OCI-LY7 (cell line): ENCODE measurements around the gene PEAK3. TPM values are rescaled to one million over a fixed set of nuclear protein-coding genes. Genes with fewer than 3 reads are reported as not detected.

ENCODE experiments used
- BruUV-seq: library from RNA; stranded (reverse); fragments of 400-500 nt; replicated peaks from 2 replicates; lab custom pipeline; 2021; lab: Mats Ljungman, UMichigan
- CTCF ChIA-PET: fragments of 300-600 bp; sonication (Branson Sonifier 250); formaldehyde crosslinking; loops from one replicate; lab custom pipeline; 2022; ENCODE audit warnings: antibody characterized with exemption; ENCODE audit not compliant: unreplicated experiment; lab: Charles Lee
- POLR2A ChIA-PET: fragments of 300-600 bp; sonication (Branson Sonifier 250); formaldehyde crosslinking; loops from one replicate; lab custom pipeline; 2022; ENCODE audit warnings: antibody characterized with exemption; lab: Charles Lee
- DNase-seq: peaks from one replicate; pipeline ENCODE4 v3.0.0-alpha.2; 2015; ENCODE audit warnings: low spot score
- H2AFZ ChIP-seq: fragments of 200-600 bp; sonication (generic), shearing (Covaris generic); 2 replicates; pipeline ENCODE4 v1.6.1; 2014; ENCODE audit warnings: mild to moderate bottlenecking, antibody characterized with exemption, low read length, moderate library complexity
- H3K27ac ChIP-seq: fragments of 200-600 bp; sonication (generic); 2 replicates; pipeline ENCODE4 v1.5.1; 2014; ENCODE audit warnings: mixed run types, low read depth, mild to moderate bottlenecking, moderate library complexity, low read length, inconsistent platforms; ENCODE audit not compliant: poor library complexity, severe bottlenecking
- H3K36me3 ChIP-seq: fragments of 200-600 bp; sonication (generic); 2 replicates; pipeline ENCODE4 v1.6.1; 2014; ENCODE audit warnings: mild to moderate bottlenecking, antibody characterized with exemption, low read length, moderate library complexity, mixed read lengths; ENCODE audit not compliant: insufficient read depth
- H3K4me1 ChIP-seq: fragments of 200-600 bp; sonication (generic); 2 replicates; pipeline ENCODE4 v1.5.1; 2014; ENCODE audit warnings: mild to moderate bottlenecking, low read length; ENCODE audit not compliant: insufficient read depth, poor library complexity, severe bottlenecking
- H3K4me2 ChIP-seq: fragments of 200-600 bp; sonication (generic); 2 replicates; pipeline ENCODE4 v1.6.1; 2014; ENCODE audit warnings: mild to moderate bottlenecking, low read length
- H3K4me3 ChIP-seq: fragments of 200-600 bp; sonication (generic); 2 replicates; pipeline ENCODE4 v1.5.1; 2014; ENCODE audit warnings: mild to moderate bottlenecking, low read depth, low read length; ENCODE audit not compliant: poor library complexity, severe bottlenecking
- H3K79me2 ChIP-seq: fragments of 200-600 bp; sonication (generic); 2 replicates; pipeline ENCODE4 v1.6.1; 2016; ENCODE audit warnings: low read depth, mild to moderate bottlenecking, low read length, moderate library complexity, mixed read lengths; ENCODE audit not compliant: insufficient read depth
- H3K9me2 ChIP-seq: fragments of 200-600 bp; sonication (generic); 2 replicates; pipeline ENCODE4 v1.6.1; 2016; ENCODE audit warnings: mild to moderate bottlenecking, low read length, mixed read lengths; ENCODE audit not compliant: insufficient read depth
- H3K9me3 ChIP-seq: fragments of 200-600 bp; sonication (generic); 2 replicates; pipeline ENCODE4 v1.6.1; 2014; ENCODE audit warnings: mild to moderate bottlenecking, mixed run types, low read length, mixed read lengths
- H4K20me1 ChIP-seq: fragments of 200-600 bp; sonication (generic); 2 replicates; pipeline ENCODE4 v1.6.1; 2014; ENCODE audit warnings: mild to moderate bottlenecking, antibody characterized with exemption, low read length, moderate library complexity, mixed read lengths; ENCODE audit not compliant: insufficient read depth
- CTCF ChIP-seq: fragments of 200-600 bp; sonication (generic); conservative IDR thresholded peaks from 2 replicates; pipeline ENCODE4 v1.5.1; 2014; ENCODE audit warnings: mild to moderate bottlenecking, antibody characterized with exemption, low read length, moderate library complexity, mixed read lengths
- EZH2phosphoT487 ChIP-seq: fragments of 200-600 bp; sonication (generic); IDR thresholded peaks from 2 replicates; pipeline ENCODE4 v1.6.1; 2018; ENCODE audit warnings: low read depth, borderline replicate concordance, mild to moderate bottlenecking, mixed run types, antibody characterized with exemption, low read length, moderate library complexity, mixed read lengths
- intact Hi-C: fragments of 100-400 bp; cut with micrococcal nuclease; formaldehyde crosslinking; loops from one replicate; pipeline ENCODE4 v1.10.0; 2022; ENCODE audit not compliant: unreplicated experiment
- total RNA-seq, 2 experiments: library from RNA; depleted of rRNA in 1 of 2; stranded (reverse); fragments of >200 nt in 1 of 2; shearing (Covaris generic) in 1 of 2; gene quantifications; 2 replicates each; pipeline ENCODE4 v1.2.3, GENCODE V29; 2014 to 2022

The PEAK3 gene
- total RNA-seq, 2 experiments from 2014 or later, result not detected

GRCh38 chr19:2270423-2271233 lies 11.3 kb downstream of the PEAK3 start:
- CTCF ChIA-PET, result no interaction called here
- Histone ChIP-seq H3K9me2 (no peaks in the 10 kb centered on the region), H3K4me2 (peak overlapping the region; percentile 98), H2AFZ (no peak overlapping the region), H4K20me1 (peaks cover 10% of the 10 kb centered on the region), H3K79me2 (peaks cover 60% of the 10 kb centered on the region), H3K9me3 (no peaks in the 10 kb centered on the region), H3K4me1 (peaks cover 47% of the 10 kb centered on the region), H3K4me3 (peak overlapping the region; percentile 87), H3K27ac (peak overlapping the region; percentile 93), H3K36me3 (peaks cover 56% of the 10 kb centered on the region)
- no TSS peak for BruUV-seq
- POLR2A ChIA-PET, result interaction anchor here (1.6 to 2.7 kb wide), 2 partner anchors 11 to 13 kb away, joined by 5 to 11 read pairs; no protein-coding TSS in a partner anchor
- intact Hi-C loops, result no loop called here
- TF ChIP-seq CTCF, result no peak
- TF ChIP-seq EZH2phosphoT487, result no peak
- DNase-seq, result peak; percentile 82

- Histone ChIP-seq H3K9me3 (no peaks in the 10 kb centered on the region), H2AFZ (no peak overlapping the region), H3K27ac (peak overlapping the region; percentile 93), H3K36me3 (peaks cover 51% of the 10 kb centered on the region), H3K4me3 (peak overlapping the region; percentile 87), H3K4me1 (peaks cover 47% of the 10 kb centered on the region), H3K79me2 (peaks cover 60% of the 10 kb centered on the region), H4K20me1 (peaks cover 10% of the 10 kb centered on the region), H3K9me2 (no peaks in the 10 kb centered on the region), H3K4me2 (peak overlapping the region; percentile 98)
- POLR2A ChIA-PET, result interaction anchor here (2.7 kb wide), 1 partner anchor 10 kb away, joined by 11 read pairs; no protein-coding TSS in a partner anchor
- intact Hi-C loops, result no loop called here
- CTCF ChIA-PET, result no interaction called here
- BruUV-seq, result no TSS peak
- peak; percentile 48 for DNase-seq
- TF ChIP-seq CTCF, result no peak
- no peak for TF ChIP-seq EZH2phosphoT487
Measured at GRCh38 chr19:2270157-2270422, 11.9 kb downstream of the PEAK3 start.
